GM12801 (cell line): ENCODE measurements around the gene TRIM63.

Experiments
- TF ChIP-seq, protein P1 (sequence below): IDR thresholded peaks from one replicate; pipeline ENCODE4 v1.5.1; 2011; ENCODE audit warnings: control low read depth; ENCODE audit not compliant: insufficient read length; ENCODE audit errors: extremely low read depth

The TRIM63 gene

DNA sequence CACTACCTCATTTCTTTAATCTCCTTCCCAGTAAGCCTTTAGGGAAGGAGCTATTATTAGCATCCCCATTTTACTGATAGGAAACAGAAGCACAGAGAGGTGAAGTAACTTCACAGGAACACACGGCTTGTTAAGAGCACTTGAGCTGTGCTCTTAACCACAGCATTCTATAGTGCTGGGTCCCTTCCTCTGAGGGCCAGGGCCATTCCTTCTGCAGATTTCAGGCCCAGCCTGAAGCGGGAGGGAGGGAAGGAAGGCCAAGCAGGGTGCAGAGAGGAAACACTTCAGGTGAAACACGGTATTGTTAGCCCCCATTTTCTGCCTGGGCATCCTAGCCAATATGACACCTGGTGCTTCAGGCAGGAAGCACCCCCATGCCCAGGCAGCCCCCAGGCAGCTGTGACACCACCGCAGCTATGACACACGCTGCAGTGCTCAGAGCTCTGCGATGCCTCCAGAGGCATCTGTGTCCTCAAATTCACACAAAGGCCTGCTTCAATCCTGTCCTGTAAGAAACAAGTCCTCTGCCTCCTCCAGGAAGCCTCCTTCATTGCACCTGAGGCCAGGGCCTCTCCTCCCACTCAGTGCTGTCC lies 50.4 kb downstream of the TRIM63 start:
- TF ChIP-seq, protein P1, sequence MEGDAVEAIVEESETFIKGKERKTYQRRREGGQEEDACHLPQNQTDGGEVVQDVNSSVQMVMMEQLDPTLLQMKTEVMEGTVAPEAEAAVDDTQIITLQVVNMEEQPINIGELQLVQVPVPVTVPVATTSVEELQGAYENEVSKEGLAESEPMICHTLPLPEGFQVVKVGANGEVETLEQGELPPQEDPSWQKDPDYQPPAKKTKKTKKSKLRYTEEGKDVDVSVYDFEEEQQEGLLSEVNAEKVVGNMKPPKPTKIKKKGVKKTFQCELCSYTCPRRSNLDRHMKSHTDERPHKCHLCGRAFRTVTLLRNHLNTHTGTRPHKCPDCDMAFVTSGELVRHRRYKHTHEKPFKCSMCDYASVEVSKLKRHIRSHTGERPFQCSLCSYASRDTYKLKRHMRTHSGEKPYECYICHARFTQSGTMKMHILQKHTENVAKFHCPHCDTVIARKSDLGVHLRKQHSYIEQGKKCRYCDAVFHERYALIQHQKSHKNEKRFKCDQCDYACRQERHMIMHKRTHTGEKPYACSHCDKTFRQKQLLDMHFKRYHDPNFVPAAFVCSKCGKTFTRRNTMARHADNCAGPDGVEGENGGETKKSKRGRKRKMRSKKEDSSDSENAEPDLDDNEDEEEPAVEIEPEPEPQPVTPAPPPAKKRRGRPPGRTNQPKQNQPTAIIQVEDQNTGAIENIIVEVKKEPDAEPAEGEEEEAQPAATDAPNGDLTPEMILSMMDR = no peak

DNA sequence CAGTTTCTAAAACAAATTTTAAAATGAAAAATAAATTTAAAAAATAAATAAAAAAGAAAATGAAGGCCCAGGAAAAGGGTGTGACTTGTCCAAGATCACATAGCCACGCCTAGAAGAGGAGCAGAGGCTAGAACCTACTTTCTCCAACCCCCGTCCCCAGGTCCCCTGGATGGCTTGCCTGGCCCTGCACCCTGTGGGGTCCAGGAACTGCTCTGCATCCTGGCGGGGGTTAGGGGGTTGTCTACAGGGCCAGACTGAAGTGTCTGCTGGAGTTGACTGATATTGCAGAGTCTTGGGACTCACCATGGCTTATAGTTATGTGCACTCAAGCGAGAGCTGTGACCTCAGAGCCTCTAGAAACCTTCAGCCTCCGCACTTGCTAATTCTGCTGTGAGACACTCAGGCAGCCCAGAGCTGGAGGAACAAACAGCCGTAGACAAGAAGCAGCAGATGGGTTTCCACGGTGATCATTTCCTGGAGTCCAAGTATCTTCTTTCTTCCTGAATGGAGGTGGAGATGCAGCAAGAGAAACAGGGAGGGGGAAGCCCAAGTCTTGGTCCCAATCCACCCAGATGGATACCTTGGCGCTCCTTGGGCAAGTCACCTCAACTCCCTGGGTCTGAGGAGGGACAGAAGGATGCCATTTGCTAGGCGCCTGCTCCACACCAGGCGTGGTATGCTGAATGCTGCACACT lies 51.0 kb downstream of the TRIM63 start:
- TF ChIP-seq, protein P1 = no peak

GRCh38 chr1:26015358-26015757 lies 52.1 kb downstream of the TRIM63 start:
- TF ChIP-seq, protein P1 = no peak

- TF ChIP-seq, protein P1 = no peak
These were observed 53.3 kb downstream of the TRIM63 start for GRCh38 chr1:26014179-26014578.

DNA sequence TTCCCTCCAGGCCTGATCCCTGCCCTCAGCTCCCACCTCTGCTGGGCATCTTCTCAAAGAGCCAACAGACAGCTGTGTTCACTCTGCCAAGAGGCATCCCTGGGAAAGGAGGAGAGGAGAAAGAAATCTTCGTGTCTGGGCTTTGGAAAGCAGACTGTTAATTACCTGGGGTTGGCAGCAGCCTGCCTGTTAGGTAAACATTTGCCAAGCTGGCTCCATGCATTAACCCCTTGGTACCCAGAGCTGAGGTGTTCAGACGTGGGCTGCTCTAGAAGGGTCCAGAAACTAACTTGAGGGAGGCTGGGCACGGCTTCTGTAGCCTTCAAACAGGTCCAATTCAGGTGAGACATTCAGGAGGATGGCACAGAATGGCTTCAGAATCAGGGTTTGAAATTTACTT lies 54.6 kb downstream of the TRIM63 start:
- TF ChIP-seq, protein P1 = no peak

- TF ChIP-seq, protein P1 = no peak
These were observed 56.6 kb downstream of the TRIM63 start for GRCh38 chr1:26010825-26011224.

DNA sequence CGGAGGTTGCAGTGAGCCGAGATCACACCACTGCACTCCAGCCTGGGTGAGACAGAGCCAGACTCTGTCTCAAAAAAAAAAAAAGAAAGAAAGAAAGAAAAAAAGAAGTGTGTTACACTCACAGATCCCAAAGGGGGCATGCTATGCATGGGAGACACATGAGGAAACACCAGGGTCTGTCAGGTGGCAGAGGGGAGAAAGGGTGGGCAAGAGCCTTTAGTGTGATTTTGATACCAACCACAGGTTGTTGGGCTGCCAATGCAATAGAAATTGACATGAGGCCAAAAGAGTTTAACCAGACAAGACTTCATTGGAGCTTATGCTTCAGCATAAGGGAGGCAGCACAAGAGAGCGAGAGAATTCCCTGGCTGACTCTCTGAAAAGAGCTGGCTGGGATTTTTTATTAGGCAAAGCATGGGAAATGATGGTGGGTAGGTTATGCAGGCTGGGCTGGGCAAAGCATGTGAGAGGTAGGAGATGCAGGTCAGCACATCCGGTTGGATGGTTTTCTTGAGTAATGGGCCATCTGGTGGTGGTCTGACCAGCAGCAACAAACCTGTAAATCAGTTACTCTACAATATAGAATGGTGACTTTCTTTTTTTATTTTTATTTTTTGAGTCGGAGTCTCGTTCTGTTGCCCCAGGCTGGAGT lies 57.5 kb downstream of the TRIM63 start:
- TF ChIP-seq, protein P1 = no peak
